ENCODE data around the gene RSU1. TPM values are rescaled to one million over a fixed set of nuclear protein-coding genes. Genes with fewer than 3 reads are reported as not detected.

RSU1 gene
- total RNA-seq, 1 donor from 2014 or later = 142 TPM

- H4K20me1 ChIP-seq (ENCODE audit: insufficient read depth, low read length) = peaks cover 6% of the 10 kb centered on the region
- peaks cover 3% of the 10 kb centered on the region for H3K79me2 ChIP-seq (ENCODE audit: insufficient read depth, low read length)
- no peak for TF ChIP-seq CTCF (IDR thresholded peaks at IDR 0.05; ENCODE audit: insufficient read depth, low read depth, low read length)
- no peak for TF ChIP-seq EZH2 (IDR thresholded peaks at IDR 0.05; ENCODE audit: insufficient read depth, low read length)
- Mint-ChIP-seq H3K9me3 (ENCODE audit: unreplicated experiment) (peaks cover 19% of the 10 kb centered on the region), H3K27ac (ENCODE audit: unreplicated experiment) (no peak overlapping the region), H3K4me3 (ENCODE audit: unreplicated experiment) (no peak overlapping the region), H3K36me3 (ENCODE audit: low read depth, unreplicated experiment) (peaks cover 33% of the 10 kb centered on the region), H3K27me3 (ENCODE audit: low read depth, unreplicated experiment) (no peaks in the 10 kb centered on the region), H3K4me1 (ENCODE audit: low read depth, unreplicated experiment) (peaks cover 13% of the 10 kb centered on the region)
- no peak overlapping the region for H3K9ac ChIP-seq (ENCODE audit: low read length)
- no peaks in the 10 kb centered on the region for H3K27me3 ChIP-seq (ENCODE audit: insufficient read depth, low read length)
- no peak overlapping the region for H3K27ac ChIP-seq (ENCODE audit: low read depth, low read length)
- no peak overlapping the region for H2AFZ ChIP-seq (ENCODE audit: low read depth, low read length)
- no peak overlapping the region for H3K4me2 ChIP-seq (ENCODE audit: low read length)
- no peaks in the 10 kb centered on the region for H3K36me3 ChIP-seq (ENCODE audit: insufficient read depth, low read length)
- no peak overlapping the region for H3K4me3 ChIP-seq (ENCODE audit: insufficient read depth, low read depth, low read length)
- H3K9me3 ChIP-seq (ENCODE audit: insufficient read depth, low read depth, low read length) = peaks cover 4% of the 10 kb centered on the region
- FAIRE-seq (no peak), DNase-seq (ENCODE audit: low read depth) (no peak)
- no peaks in the 10 kb centered on the region for H3K4me1 ChIP-seq (ENCODE audit: insufficient read depth, low read length)
Measured at GRCh38 chr10:16713290-16713689, 103.9 kb downstream of the RSU1 start.

GRCh38 chr10:16712883-16713282 is 104.3 kb downstream of the RSU1 start:
- H3K4me3 ChIP-seq (ENCODE audit: insufficient read depth, low read depth, low read length) = no peak overlapping the region
- no peak for FAIRE-seq
- Mint-ChIP-seq H3K4me1 (ENCODE audit: low read depth, unreplicated experiment) (peaks cover 13% of the 10 kb centered on the region), H3K9me3 (ENCODE audit: unreplicated experiment) (peaks cover 19% of the 10 kb centered on the region), H3K36me3 (ENCODE audit: low read depth, unreplicated experiment) (peaks cover 33% of the 10 kb centered on the region), H3K4me3 (ENCODE audit: unreplicated experiment) (no peak overlapping the region), H3K27me3 (ENCODE audit: low read depth, unreplicated experiment) (no peaks in the 10 kb centered on the region), H3K27ac (ENCODE audit: unreplicated experiment) (no peak overlapping the region)
- H3K4me2 ChIP-seq (ENCODE audit: low read length) = no peak overlapping the region
- no peaks in the 10 kb centered on the region for H3K4me1 ChIP-seq (ENCODE audit: insufficient read depth, low read length)
- no peaks in the 10 kb centered on the region for H3K27me3 ChIP-seq (ENCODE audit: insufficient read depth, low read length)
- peaks cover 3% of the 10 kb centered on the region for H3K79me2 ChIP-seq (ENCODE audit: insufficient read depth, low read length)
- DNase-seq (ENCODE audit: low read depth) = no peak
- TF ChIP-seq CTCF (IDR thresholded peaks at IDR 0.05; ENCODE audit: insufficient read depth, low read depth, low read length) (no peak), EZH2 (IDR thresholded peaks at IDR 0.05; ENCODE audit: insufficient read depth, low read length) (no peak)
- peaks cover 6% of the 10 kb centered on the region for H4K20me1 ChIP-seq (ENCODE audit: insufficient read depth, low read length)
- peaks cover 4% of the 10 kb centered on the region for H3K9me3 ChIP-seq (ENCODE audit: insufficient read depth, low read depth, low read length)
- H3K27ac ChIP-seq (ENCODE audit: low read depth, low read length) = no peak overlapping the region
- H2AFZ ChIP-seq (ENCODE audit: low read depth, low read length) = no peak overlapping the region
- H3K9ac ChIP-seq (ENCODE audit: low read length) = no peak overlapping the region
- H3K36me3 ChIP-seq (ENCODE audit: insufficient read depth, low read length) = no peaks in the 10 kb centered on the region

- TF ChIP-seq EZH2 (IDR thresholded peaks at IDR 0.05; ENCODE audit: insufficient read depth, low read length) (no peak), CTCF (IDR thresholded peaks at IDR 0.05; ENCODE audit: insufficient read depth, low read depth, low read length) (no peak)
- Histone ChIP-seq H3K4me3 (ENCODE audit: insufficient read depth, low read depth, low read length) (no peak overlapping the region), H3K9ac (ENCODE audit: low read length) (no peak overlapping the region), H3K27ac (ENCODE audit: low read depth, low read length) (no peak overlapping the region), H3K36me3 (ENCODE audit: insufficient read depth, low read length) (no peaks in the 10 kb centered on the region), H2AFZ (ENCODE audit: low read depth, low read length) (no peak overlapping the region), H3K4me1 (ENCODE audit: insufficient read depth, low read length) (no peaks in the 10 kb centered on the region), H3K9me3 (ENCODE audit: insufficient read depth, low read depth, low read length) (peaks cover 3% of the 10 kb centered on the region), H3K79me2 (ENCODE audit: insufficient read depth, low read length) (no peaks in the 10 kb centered on the region), H3K27me3 (ENCODE audit: insufficient read depth, low read length) (no peaks in the 10 kb centered on the region), H4K20me1 (ENCODE audit: insufficient read depth, low read length) (peaks cover 21% of the 10 kb centered on the region), H3K4me2 (ENCODE audit: low read length) (no peak overlapping the region)
- H3K4me1 Mint-ChIP-seq (ENCODE audit: low read depth, unreplicated experiment) = no peaks in the 10 kb centered on the region
- H3K27me3 Mint-ChIP-seq (ENCODE audit: low read depth, unreplicated experiment) = no peaks in the 10 kb centered on the region
- H3K9me3 Mint-ChIP-seq (ENCODE audit: unreplicated experiment) = no peaks in the 10 kb centered on the region
- FAIRE-seq = no peak
- H3K27ac Mint-ChIP-seq (ENCODE audit: unreplicated experiment) = no peak overlapping the region
- H3K4me3 Mint-ChIP-seq (ENCODE audit: unreplicated experiment) = no peak overlapping the region
- H3K36me3 Mint-ChIP-seq (ENCODE audit: low read depth, unreplicated experiment) = peaks cover 10% of the 10 kb centered on the region
- no peak for DNase-seq (ENCODE audit: low read depth)
Measured at GRCh38 chr10:16700331-16700730, 116.9 kb downstream of the RSU1 start.

Measured in astrocyte (in vitro differentiated cells and primary cell).